SK-N-SH (cell line): Measurements from ENCODE around the gene GATC. TPM values are rescaled to one million over a fixed set of nuclear protein-coding genes. Genes with fewer than 3 reads are reported as not detected.

Experiments
- CTCF ChIA-PET: fragments of 300-600, 350-600 bp; formaldehyde crosslinking; extraction: SDS; loops from one replicate; lab custom pipeline; 2021; lab: Yijun Ruan, JAX
- POLR2A ChIA-PET: fragments of 350-600 bp; sonication (Branson Sonifier 250); formaldehyde crosslinking; extraction: SDS; loops from one replicate; lab custom pipeline; 2020; ENCODE audit warnings: antibody characterized with exemption, inconsistent platforms; lab: Yijun Ruan, JAX
- DNase-seq: peaks from one replicate; pipeline ENCODE4 v3.0.0; 2012
- H2AFZ ChIP-seq: fragments of 200-600 bp; sonication (generic); 2 replicates; pipeline ENCODE4 v1.8.1; 2016; ENCODE audit warnings: antibody characterized with exemption, mild to moderate bottlenecking, low read depth
- H3F3A ChIP-seq: fragments of 200-600 bp; sonication (generic); replicated peaks from 2 replicates; pipeline ENCODE3; 2016; ENCODE audit warnings: antibody characterized with exemption, mild to moderate bottlenecking; ENCODE audit not compliant: insufficient read depth
- H3K27ac ChIP-seq, 2 experiments: fragments of 200-500 bp in 1 of 2; fragments of 200-600 bp in 1 of 2; sonication (Bioruptor generic) in 1 of 2; sonication (generic), shearing (Covaris generic) in 1 of 2; 2 replicates each; pipeline versions ENCODE4 v1.5.1 to v1.6.1; 2014 to 2016; ENCODE audit warnings: low read depth in 2 of 2, inconsistent platforms in 1 of 2, low read length in 1 of 2, mild to moderate bottlenecking in 1 of 2, mixed read lengths in 1 of 2
- H3K27me3 ChIP-seq: fragments of 200-600 bp; sonication (generic), shearing (Covaris generic); 2 replicates; pipeline ENCODE4 v1.6.1; 2016; ENCODE audit warnings: mixed run types; ENCODE audit not compliant: insufficient read depth
- H3K36me3 ChIP-seq, 2 experiments: fragments of 200-500 bp in 1 of 2; fragments of 200-600 bp in 1 of 2; sonication (Bioruptor generic) in 1 of 2; sonication (generic) in 1 of 2; replicated peaks in 1 of 2; 2 replicates each; pipeline versions ENCODE3 to v1.5.1; 2014 to 2016; ENCODE audit warnings: low read length in 1 of 2, mild to moderate bottlenecking in 1 of 2; ENCODE audit not compliant: insufficient read depth in 2 of 2, control insufficient read depth in 1 of 2
- H3K4me1 ChIP-seq, 2 experiments: fragments of 200-500 bp in 1 of 2; fragments of 200-600 bp in 1 of 2; sonication (Bioruptor generic) in 1 of 2; sonication (generic), shearing (Covaris generic) in 1 of 2; 2 replicates each; pipeline versions ENCODE4 v1.5.1 to v1.6.1; 2014 to 2016; ENCODE audit warnings: low read depth in 1 of 2, low read length in 1 of 2, mixed run types in 1 of 2; ENCODE audit not compliant: insufficient read depth in 2 of 2, control insufficient read depth in 1 of 2
- H3K4me2 ChIP-seq: fragments of 200-600 bp; sonication (generic), shearing (Covaris generic); 2 replicates; pipeline ENCODE4 v1.6.1; 2017; ENCODE audit warnings: mixed run types
- H3K4me3 ChIP-seq, 2 experiments: fragments of 200-500 bp in 1 of 2; fragments of 200-600 bp in 1 of 2; sonication (Bioruptor generic) in 1 of 2; sonication (generic), shearing (Covaris generic) in 1 of 2; 2 replicates each; pipeline versions ENCODE4 v1.5.1 to v1.8.1; 2014 to 2016; ENCODE audit warnings: low read depth in 2 of 2, inconsistent platforms in 1 of 2, low read length in 1 of 2, mild to moderate bottlenecking in 1 of 2, mixed read lengths in 1 of 2, moderate library complexity in 1 of 2
- H3K79me2 ChIP-seq: fragments of 200-600 bp; sonication (generic); 2 replicates; pipeline ENCODE4 v1.8.1; 2017; ENCODE audit warnings: mild to moderate bottlenecking; ENCODE audit not compliant: insufficient read depth
- H3K9ac ChIP-seq: fragments of 200-600 bp; sonication (generic); 2 replicates; pipeline ENCODE4 v1.6.1; 2017; ENCODE audit warnings: mixed run types
- H3K9me2 ChIP-seq: fragments of 200-600 bp; sonication (generic); 2 replicates; pipeline ENCODE4 v1.6.1; 2017; ENCODE audit warnings: mixed run types
- H3K9me3 ChIP-seq: fragments of 200-600 bp; sonication (generic); 2 replicates; pipeline ENCODE4 v1.6.1; 2017; ENCODE audit warnings: mixed run types, mild to moderate bottlenecking, moderate library complexity
- H4K20me1 ChIP-seq: fragments of 200-600 bp; sonication (generic); 2 replicates; pipeline ENCODE4 v1.6.1; 2017; ENCODE audit warnings: mild to moderate bottlenecking, mixed run types; ENCODE audit not compliant: insufficient read depth
- CHD2 ChIP-seq: fragments of 150-350 bp; IDR thresholded peaks from 2 replicates; pipeline ENCODE4 v1.6.1; 2018; ENCODE audit warnings: low read length; ENCODE audit not compliant: partially characterized antibody
- EP300 ChIP-seq, 2 experiments: IDR thresholded peaks; 2 replicates each; pipeline versions ENCODE4 v1.4.0 to v1.6.1; 2012; ENCODE audit warnings: borderline replicate concordance in 1 of 2, low read depth in 1 of 2, low read length in 1 of 2
- FOSL2 ChIP-seq: IDR thresholded peaks from 2 replicates; pipeline ENCODE4 v1.4.0; 2012; ENCODE audit warnings: low read depth, mild to moderate bottlenecking, moderate library complexity, borderline replicate concordance
- GABPA ChIP-seq: IDR thresholded peaks from 2 replicates; pipeline ENCODE4 v1.4.0; 2012; ENCODE audit warnings: low read depth, mild to moderate bottlenecking
- GATA2 ChIP-seq: sonication (generic); formaldehyde crosslinking; IDR thresholded peaks from 2 replicates; pipeline ENCODE4 v1.5.0; 2020; ENCODE audit warnings: mild to moderate bottlenecking, missing genetic modification reagents
- MXI1 ChIP-seq: IDR thresholded peaks from 2 replicates; pipeline ENCODE4 v1.6.1; 2012; ENCODE audit warnings: mild to moderate bottlenecking, low read depth, low read length, improper control_type of control experiment
- NFIC ChIP-seq: IDR thresholded peaks from 2 replicates; pipeline ENCODE4 v1.4.0; 2012; ENCODE audit warnings: borderline replicate concordance
- NRF1 ChIP-seq: IDR thresholded peaks from 2 replicates; pipeline ENCODE4 v1.6.1; 2012; ENCODE audit warnings: low read depth, mild to moderate bottlenecking, low read length
- POLR2AphosphoS5 ChIP-seq: IDR thresholded peaks from 2 replicates; pipeline ENCODE4 v1.6.1; 2012; ENCODE audit warnings: low read depth, low read length
- RFX5 ChIP-seq: IDR thresholded peaks from 2 replicates; pipeline ENCODE4 v1.6.1; 2012; ENCODE audit warnings: mild to moderate bottlenecking, improper control_type of control experiment, low read length
- SIN3A ChIP-seq: IDR thresholded peaks from 2 replicates; pipeline ENCODE4 v1.6.1; 2012; ENCODE audit warnings: low read depth, mild to moderate bottlenecking, low read length, moderate library complexity, borderline replicate concordance
- TAF1 ChIP-seq: IDR thresholded peaks from 2 replicates; pipeline ENCODE4 v1.6.1; 2012; ENCODE audit warnings: low read depth, mild to moderate bottlenecking, low read length, moderate library complexity, borderline replicate concordance
- TEAD4 ChIP-seq: IDR thresholded peaks from 2 replicates; pipeline ENCODE4 v1.4.0; 2012; ENCODE audit warnings: mild to moderate bottlenecking, borderline replicate concordance; ENCODE audit not compliant: insufficient read depth
- YY1 ChIP-seq: IDR thresholded peaks from 2 replicates; pipeline ENCODE4 v1.4.0; 2012; ENCODE audit warnings: low read depth, mild to moderate bottlenecking
- WGBS: methylation state at CpG from one replicate; pipeline ENCODE4 v1.1.6; 2017; ENCODE audit warnings: low lambda C conversion rate; 5-methylcytosine and 5-hydroxymethylcytosine counted together
- polyA plus RNA-seq, 3 experiments: library from polyadenylated mRNA; depleted of rRNA; stranded (reverse); fragments of >200 nt; gene quantifications; 2 replicates each; pipeline ENCODE4 v1.2.3, GENCODE V29; 2012
- TF ChIP-seq, protein P1 (sequence below): IDR thresholded peaks from 2 replicates; pipeline ENCODE4 v1.6.1; 2012; ENCODE audit warnings: mild to moderate bottlenecking, low read depth, low read length, moderate library complexity
- TF ChIP-seq, protein P2 (sequence below): IDR thresholded peaks from 2 replicates; pipeline ENCODE4 v1.4.0; 2012; ENCODE audit warnings: low read depth, borderline replicate concordance
- TF ChIP-seq, protein P3 (sequence below): fragments of 150-350 bp; IDR thresholded peaks from 2 replicates; pipeline ENCODE4 v1.6.1; 2016; ENCODE audit warnings: mild to moderate bottlenecking, low read depth, low read length
- TF ChIP-seq, protein P4 (sequence below): fragments of 200-600 bp; sonication (generic); IDR thresholded peaks from 2 replicates; pipeline ENCODE4 v1.6.1; 2017; ENCODE audit warnings: antibody characterized with exemption, mild to moderate bottlenecking, moderate library complexity

GATC gene
- polyA plus RNA-seq, 1 of the 3 experiments (the other 2 are of a cell fraction): 10.6 TPM

DNA sequence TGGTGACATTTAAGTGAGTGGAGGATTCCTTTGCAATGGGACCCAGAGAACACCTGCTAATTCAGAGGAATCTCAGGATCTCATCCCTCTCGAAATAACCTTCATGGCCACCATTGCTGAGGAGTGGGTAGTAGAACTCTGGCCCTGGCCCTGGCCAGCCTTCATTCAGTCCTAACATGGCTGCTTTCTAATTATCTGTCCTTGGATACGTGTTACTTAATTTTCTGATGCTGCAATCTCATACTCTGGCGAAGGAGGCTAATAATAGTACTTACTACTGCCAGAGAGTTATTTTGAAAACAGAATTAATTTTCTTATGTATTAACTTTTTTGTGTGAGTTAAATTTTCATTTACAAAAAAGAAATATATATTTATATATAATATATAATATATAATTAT is 20.4 kb upstream of the GATC start:
- H3F3A ChIP-seq: no peaks in the 10 kb centered on the region

DNA sequence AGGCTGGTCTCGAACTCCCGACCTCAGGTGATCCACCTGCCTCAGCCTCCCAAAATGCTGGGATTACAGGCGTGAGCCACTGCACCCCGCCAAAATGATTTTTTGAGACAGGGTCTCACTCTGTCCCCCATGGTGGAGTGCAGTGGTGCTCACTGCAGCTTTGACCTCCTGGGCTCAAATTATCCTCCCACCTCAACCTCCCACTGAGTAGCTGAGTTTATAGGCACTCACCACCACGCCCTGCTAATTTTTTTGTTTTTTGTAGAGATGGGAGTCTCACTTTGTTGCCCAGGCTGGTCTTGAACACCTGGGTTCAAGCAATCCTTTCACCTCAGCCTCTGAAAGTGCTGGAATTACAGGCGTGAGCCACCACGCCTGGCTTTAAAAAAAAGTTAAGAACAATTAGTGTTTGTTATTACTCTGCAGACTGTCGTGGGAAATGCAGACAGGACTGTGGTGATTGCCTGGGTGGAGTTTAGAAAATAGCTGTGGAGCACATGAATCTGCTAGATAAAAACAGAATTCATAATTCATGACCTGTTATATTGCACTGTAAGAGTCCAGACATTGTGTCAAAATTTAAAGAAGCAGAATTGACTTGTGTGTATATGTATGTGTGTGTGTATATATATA is 17.5 kb upstream of the GATC start:
- H3K4me3 ChIP-seq: no peak overlapping the region
- no peaks in the 10 kb centered on the region for H3K4me1 ChIP-seq
- H3K79me2 ChIP-seq: no peaks in the 10 kb centered on the region
- H3K36me3 ChIP-seq: no peaks in the 10 kb centered on the region
- DNase-seq: no peak
- CTCF ChIA-PET: interaction anchor here (0.6 to 5.9 kb wide), 14 partner anchors 10 to 126 kb away, joined by 3 to 95 read pairs (median 12); partner anchors contain the start of genes COX6A1 and PLA2G1B
- no peak overlapping the region for H2AFZ ChIP-seq
- no peak overlapping the region for H3K4me2 ChIP-seq
- WGBS: 48% methylated on average over 8 of the region's 8 CpGs
- no peaks in the 10 kb centered on the region for H3F3A ChIP-seq
- no peak overlapping the region for H3K9ac ChIP-seq
- POLR2A ChIA-PET: no interaction called here
- no peaks in the 10 kb centered on the region for H3K9me3 ChIP-seq
- H3K9me2 ChIP-seq: no peaks in the 10 kb centered on the region
- H3K27me3 ChIP-seq: no peaks in the 10 kb centered on the region
- H4K20me1 ChIP-seq: no peaks in the 10 kb centered on the region
- TF ChIP-seq EP300 (IDR thresholded peaks at IDR 0.05; ENCODE audit: borderline replicate concordance in 1 of 2, low read depth in 1 of 2, low read length in 1 of 2) (no peak), YY1 (no peak), GATA2 (CRISPR knock-in tag) (no peak), TEAD4 (no peak), NFIC (no peak), MXI1 (no peak), POLR2AphosphoS5 (no peak)
- TF ChIP-seq, protein P1, sequence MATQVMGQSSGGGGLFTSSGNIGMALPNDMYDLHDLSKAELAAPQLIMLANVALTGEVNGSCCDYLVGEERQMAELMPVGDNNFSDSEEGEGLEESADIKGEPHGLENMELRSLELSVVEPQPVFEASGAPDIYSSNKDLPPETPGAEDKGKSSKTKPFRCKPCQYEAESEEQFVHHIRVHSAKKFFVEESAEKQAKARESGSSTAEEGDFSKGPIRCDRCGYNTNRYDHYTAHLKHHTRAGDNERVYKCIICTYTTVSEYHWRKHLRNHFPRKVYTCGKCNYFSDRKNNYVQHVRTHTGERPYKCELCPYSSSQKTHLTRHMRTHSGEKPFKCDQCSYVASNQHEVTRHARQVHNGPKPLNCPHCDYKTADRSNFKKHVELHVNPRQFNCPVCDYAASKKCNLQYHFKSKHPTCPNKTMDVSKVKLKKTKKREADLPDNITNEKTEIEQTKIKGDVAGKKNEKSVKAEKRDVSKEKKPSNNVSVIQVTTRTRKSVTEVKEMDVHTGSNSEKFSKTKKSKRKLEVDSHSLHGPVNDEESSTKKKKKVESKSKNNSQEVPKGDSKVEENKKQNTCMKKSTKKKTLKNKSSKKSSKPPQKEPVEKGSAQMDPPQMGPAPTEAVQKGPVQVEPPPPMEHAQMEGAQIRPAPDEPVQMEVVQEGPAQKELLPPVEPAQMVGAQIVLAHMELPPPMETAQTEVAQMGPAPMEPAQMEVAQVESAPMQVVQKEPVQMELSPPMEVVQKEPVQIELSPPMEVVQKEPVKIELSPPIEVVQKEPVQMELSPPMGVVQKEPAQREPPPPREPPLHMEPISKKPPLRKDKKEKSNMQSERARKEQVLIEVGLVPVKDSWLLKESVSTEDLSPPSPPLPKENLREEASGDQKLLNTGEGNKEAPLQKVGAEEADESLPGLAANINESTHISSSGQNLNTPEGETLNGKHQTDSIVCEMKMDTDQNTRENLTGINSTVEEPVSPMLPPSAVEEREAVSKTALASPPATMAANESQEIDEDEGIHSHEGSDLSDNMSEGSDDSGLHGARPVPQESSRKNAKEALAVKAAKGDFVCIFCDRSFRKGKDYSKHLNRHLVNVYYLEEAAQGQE: no peak
- TF ChIP-seq, protein P2, sequence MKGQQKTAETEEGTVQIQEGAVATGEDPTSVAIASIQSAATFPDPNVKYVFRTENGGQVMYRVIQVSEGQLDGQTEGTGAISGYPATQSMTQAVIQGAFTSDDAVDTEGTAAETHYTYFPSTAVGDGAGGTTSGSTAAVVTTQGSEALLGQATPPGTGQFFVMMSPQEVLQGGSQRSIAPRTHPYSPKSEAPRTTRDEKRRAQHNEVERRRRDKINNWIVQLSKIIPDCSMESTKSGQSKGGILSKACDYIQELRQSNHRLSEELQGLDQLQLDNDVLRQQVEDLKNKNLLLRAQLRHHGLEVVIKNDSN: no peak
- TF ChIP-seq, all 33 proteins: peak for 0
- no peak overlapping the region for H3K27ac ChIP-seq

More for the DNA sequence above, 20.4 kb upstream of the GATC start:
- Histone ChIP-seq H3K36me3 (no peaks in the 10 kb centered on the region), H2AFZ (no peak overlapping the region)
- 90% methylated on average over 3 of the region's 3 CpGs for WGBS
- TF ChIP-seq SIN3A (no peak), TEAD4 (no peak), NRF1 (no peak), GABPA (no peak), TAF1 (no peak), RFX5 (no peak), CHD2 (no peak), FOSL2 (no peak)
- TF ChIP-seq, protein P3, sequence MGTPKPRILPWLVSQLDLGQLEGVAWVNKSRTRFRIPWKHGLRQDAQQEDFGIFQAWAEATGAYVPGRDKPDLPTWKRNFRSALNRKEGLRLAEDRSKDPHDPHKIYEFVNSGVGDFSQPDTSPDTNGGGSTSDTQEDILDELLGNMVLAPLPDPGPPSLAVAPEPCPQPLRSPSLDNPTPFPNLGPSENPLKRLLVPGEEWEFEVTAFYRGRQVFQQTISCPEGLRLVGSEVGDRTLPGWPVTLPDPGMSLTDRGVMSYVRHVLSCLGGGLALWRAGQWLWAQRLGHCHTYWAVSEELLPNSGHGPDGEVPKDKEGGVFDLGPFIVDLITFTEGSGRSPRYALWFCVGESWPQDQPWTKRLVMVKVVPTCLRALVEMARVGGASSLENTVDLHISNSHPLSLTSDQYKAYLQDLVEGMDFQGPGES: no peak
- TF ChIP-seq, protein P4, sequence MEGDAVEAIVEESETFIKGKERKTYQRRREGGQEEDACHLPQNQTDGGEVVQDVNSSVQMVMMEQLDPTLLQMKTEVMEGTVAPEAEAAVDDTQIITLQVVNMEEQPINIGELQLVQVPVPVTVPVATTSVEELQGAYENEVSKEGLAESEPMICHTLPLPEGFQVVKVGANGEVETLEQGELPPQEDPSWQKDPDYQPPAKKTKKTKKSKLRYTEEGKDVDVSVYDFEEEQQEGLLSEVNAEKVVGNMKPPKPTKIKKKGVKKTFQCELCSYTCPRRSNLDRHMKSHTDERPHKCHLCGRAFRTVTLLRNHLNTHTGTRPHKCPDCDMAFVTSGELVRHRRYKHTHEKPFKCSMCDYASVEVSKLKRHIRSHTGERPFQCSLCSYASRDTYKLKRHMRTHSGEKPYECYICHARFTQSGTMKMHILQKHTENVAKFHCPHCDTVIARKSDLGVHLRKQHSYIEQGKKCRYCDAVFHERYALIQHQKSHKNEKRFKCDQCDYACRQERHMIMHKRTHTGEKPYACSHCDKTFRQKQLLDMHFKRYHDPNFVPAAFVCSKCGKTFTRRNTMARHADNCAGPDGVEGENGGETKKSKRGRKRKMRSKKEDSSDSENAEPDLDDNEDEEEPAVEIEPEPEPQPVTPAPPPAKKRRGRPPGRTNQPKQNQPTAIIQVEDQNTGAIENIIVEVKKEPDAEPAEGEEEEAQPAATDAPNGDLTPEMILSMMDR: no peak
- TF ChIP-seq, all 33 proteins: peak for 0
- no peaks in the 10 kb centered on the region for H3K9me3 ChIP-seq
- no peaks in the 10 kb centered on the region for H3K27me3 ChIP-seq
- no peak overlapping the region for H3K4me2 ChIP-seq
- H3K4me3 ChIP-seq: no peak overlapping the region
- POLR2A ChIA-PET: no interaction called here
- no peak overlapping the region for H3K27ac ChIP-seq
- no peak for DNase-seq
- H3K9me2 ChIP-seq: no peaks in the 10 kb centered on the region
- H3K79me2 ChIP-seq: no peaks in the 10 kb centered on the region
- H4K20me1 ChIP-seq: no peaks in the 10 kb centered on the region
- no peak overlapping the region for H3K9ac ChIP-seq
- CTCF ChIA-PET: interaction anchor here (1.1 kb wide), 1 partner anchor 14 kb away, joined by 3 read pairs; no protein-coding TSS in a partner anchor
- H3K4me1 ChIP-seq: no peaks in the 10 kb centered on the region
